M059J (cell line): ENCODE results near the gene NRK. TPM values are rescaled to one million over a fixed set of nuclear protein-coding genes. Genes with fewer than 3 reads are reported as not detected.
"Not testable (repeated sequence)": the region's sequence is repeated elsewhere in the genome, so short reads cannot be mapped to it uniquely, and the experiment has no call there.

Experiments
- DNase-seq: peaks from one replicate; pipeline ENCODE4 v3.0.0-alpha.2; 2012; ENCODE audit warnings: low read depth
- total RNA-seq: library from RNA; depleted of rRNA; stranded (reverse); fragments of >200 nt; shearing (Covaris generic); gene quantifications from 2 replicates; pipeline ENCODE4 v1.2.3, GENCODE V29; 2014; rRNA removed

NRK gene
- total RNA-seq, 1 experiment from 2014 or later = not detected

DNA sequence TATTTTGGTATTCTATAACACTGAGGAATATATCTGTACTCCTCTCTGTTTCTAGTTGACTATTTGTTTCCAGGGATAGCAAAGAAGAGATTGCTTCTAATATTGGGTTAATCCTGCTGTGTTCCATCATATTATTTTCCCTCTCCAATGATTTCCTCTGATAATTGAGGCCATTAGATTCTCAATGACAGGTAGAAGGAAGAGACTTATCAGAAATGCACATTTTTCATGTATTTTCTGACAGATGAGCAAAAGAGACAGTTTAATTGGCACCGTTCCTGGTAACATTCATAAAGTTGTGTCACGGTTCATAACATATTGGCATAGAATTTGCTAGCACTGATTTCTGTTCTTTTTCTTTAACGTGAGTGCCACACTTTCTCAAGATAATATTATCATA lies 58.2 kb downstream of the NRK start:
- no peak for DNase-seq

DNA sequence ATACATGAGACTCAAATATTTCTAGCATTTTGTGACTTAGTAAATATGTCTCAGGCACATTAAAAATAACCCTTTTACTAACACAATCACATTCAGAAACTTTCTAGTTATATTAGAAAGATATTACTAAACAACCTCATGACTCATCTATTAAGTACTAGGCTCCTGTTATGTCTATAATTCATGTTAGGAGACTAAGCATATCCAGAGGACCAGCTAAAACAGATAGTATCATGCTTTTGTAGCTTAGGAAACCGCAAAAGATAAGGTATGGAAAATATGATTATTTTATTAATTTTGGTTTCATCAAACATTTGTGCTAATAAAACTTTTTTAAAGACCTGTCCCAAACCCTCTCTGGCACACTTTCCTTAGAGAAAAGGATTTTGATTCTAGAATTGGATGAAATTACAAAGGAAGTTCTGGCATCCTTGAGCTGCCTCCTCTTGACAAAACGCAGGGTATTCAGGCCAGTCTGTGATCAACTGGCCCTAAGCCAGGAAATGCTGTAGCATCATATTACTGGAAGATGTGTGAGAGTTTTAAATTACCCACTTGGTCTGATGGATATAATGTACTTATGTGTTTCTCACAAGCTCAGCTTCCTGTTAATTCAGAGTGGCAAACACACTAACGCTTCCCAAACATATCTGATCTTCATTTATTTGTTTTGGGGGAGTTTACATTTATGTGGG lies 60.4 kb downstream of the NRK start:
- DNase-seq = no peak

DNA sequence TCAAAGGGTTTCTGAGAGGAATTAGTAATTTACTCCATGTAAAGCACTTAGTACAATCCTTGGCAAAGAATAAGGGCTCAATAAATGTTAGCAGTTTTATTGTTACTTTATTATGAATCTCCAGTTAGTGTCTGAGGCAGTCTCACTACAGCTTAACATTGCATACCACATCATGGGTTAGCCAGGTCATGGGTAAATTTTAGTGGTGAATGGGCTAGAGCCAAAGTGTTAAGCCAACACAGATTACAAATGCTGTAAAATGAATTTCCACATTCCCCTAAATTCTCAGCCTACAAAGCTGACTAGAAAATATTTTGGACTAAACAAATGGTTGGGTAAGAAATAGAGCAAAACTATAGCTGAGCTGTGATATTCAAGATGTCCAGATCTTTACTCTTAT lies 72.4 kb downstream of the NRK start:
- DNase-seq = no peak

DNA sequence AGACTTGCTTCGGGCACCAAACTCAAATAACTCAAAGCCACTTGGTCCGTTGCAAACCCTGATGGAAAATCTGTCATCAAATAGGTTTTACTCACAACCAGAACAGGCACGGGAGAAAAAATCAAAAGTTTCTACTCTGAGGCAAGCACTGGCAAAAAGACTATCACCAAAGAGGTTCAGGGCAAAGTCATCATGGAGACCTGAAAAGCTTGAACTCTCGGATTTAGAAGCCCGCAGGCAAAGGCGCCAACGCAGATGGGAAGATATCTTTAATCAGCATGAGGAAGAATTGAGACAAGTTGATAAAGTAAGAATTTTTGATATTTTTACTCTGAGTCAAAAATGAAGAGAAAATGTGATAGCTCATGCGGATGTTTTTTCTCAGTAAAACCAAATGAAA lies 87.2 kb downstream of the NRK start:
- no peak for DNase-seq

DNA sequence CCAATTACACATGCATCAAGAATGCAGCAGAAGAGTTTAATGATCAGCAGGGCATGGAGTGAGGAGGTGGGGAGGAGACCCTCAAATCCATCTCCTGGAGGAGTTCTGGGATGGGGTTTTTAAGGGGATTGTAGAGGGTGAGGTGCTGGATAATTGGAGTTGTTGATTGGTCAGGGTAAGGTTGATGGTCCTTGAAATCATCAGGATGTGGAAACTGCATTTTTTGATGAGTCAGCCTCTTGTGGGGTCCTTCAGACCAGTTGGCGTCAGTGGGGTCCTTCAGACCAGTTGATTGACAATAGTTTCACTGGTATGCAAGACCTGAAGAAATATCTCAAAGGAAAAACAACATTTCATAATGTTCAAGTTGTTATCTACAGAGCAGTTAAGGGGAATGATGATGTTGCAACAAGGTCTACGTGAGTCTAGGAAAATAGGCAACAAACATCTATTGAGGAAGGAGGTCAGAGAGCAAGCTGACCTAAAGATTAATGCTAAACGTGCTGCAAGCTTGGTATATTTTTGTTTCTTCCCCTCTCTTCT lies 88.3 kb downstream of the NRK start:
- DNase-seq = no peak

DNA sequence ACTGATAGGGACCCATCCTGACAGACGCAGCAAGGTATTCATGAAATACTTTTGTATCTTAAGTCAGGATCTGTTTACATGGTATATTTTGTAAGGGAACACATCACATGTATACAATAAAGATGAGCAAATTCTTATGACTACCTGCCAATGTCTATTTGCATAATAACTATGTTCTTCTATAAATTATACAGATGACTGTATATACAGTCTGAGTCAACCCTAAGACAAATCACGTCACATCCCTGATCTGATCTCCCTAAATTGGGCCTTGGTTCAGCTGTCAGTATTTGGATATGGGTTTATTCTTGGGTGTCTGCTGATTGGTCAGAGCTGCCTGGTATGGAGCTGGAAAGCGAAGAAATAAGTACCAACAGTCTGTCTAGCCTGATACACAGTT lies 122.9 kb downstream of the NRK start:
- no peak for DNase-seq

DNA sequence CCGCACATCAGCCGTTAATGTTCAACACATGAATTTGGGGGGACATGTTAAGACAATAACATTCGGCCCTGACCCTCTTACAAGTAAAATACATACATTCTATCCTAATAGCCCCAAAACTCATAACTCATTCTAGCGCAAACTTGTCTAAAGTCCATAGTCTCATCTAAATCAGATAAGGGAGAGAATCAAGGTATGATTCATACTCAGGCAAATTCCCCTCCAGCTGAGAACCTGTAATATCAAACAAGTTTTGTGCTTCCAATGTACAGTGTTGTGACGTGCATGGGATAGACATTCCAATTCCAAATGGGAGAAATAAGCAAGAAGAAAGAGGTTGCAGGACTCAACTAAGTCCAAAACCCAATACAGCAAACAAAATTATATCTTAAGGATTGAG lies 147.1 kb downstream of the NRK start:
- DNase-seq = no peak

DNA sequence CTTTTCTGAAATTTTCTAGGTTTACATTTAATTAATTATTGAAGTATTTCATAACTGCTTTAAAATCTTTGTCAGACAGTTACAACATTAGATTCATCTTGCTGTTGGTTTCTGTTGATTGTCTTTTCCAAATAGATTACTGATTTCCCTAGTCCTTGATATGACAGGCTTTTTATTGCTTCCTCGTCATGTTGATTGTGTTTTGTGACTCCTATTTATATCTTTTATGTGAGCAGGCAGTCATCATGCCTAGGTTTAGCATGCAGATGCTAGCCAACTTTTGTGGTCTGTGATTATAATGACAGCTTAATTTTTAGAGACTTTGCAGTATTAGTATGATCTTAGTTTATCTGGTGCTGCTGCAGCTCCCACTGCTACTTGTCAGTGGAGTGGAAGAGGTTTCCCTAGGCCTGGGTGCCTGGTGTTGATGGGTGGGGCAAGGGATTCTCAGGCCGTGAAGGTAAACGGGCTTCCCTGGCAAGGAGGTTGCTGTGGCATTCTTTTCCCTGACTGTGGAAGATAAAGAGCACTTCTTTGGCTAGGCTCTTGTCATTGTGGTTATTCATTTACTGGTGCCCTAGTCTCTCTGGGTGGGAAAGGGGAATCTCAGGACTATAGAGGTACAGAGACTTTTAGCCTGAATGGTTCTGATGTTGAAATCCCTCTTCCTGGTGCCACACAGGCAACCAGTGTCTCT lies 150.5 kb downstream of the NRK start:
- no peak for DNase-seq

DNA sequence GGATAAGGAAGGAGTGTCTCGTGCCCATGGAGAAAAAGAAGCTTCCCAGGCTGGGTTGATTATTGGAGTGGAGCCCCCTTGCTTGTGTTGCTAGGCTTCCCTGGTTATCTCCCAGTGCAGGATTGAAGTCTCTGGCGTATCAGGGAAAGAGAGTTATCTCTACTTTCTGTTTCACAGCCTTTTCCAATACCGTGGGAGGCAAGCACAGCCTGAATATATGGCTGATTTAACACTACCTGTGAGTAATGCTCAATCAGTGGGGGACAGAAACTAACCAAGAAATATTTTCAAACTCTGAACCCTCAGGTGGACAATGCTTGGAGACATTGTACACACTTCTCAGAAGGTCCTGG lies 151.0 kb downstream of the NRK start:
- DNase-seq = no peak

DNA sequence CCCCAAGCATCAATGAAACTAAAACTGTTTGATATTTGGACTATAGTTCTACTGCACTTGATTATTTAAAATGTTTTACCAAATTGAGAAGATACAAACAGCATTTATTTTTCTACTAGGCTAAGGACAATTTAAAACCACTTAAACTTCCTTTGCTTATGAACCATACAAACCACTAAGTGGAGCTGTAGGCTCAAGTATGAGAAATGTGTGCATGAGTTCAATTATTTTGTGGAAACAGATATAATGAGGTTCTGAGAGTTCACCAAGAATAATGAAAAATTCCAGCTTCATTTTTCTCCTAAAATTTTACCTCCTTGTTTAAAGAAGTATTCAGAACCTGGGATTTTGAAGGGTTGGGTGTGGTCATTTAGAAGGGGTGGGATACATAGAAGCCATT lies 153.0 kb downstream of the NRK start:
- no peak for DNase-seq

DNA sequence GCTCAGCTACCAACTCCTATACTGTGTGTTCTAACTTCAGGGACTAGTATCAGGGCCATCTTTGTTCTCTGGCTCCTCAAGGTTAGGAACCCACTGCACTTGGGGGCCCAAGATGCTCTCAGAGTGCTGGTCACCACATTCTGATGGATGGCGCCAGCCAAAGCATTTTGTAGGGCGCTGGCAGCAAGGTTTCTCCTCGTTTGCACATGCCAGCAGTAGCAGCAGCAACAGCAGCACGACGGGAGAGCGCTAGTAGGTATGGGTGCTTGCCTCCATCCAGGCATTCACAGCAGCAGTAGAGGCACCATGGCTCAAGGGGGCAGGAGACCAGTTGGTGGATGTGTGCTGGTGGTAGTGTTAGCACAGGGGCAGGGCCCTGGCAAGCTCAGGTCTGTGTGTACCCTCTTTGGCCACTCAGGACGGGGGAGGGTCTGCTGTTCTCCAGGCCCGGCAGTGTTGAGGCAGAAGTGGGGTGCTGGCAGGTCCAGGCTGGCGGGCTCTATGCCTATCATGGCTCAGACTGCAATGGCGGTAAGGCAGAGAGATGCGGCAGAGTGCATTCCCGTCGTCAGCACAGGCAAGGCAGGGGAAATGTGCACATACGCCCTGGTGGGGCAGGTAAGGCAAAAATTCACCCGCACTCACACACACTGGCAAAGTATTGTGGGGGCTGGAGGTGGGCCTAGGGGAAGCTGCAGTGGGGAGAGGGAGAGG lies 159.6 kb downstream of the NRK start:
- DNase-seq = no peak

DNA sequence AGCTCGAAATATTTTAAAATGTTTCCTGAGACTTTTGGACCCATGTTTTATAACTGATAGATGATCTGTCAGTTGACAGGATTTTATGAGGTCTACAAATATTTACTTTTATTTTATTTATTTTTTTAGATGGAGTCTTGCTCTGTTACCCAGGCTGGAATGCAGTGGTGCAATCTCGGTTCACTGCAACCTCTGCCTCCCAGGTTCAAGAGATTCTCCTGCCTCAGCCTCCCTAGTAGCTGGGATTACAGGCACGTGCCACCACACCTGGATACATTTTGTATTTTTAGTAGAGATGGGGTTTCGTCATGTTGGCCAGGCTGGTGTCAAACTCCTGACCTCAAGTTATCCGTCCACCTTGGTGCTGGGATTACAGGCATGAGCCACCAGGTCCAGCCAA lies 166.1 kb downstream of the NRK start:
- DNase-seq = not testable (repeated sequence)

DNA sequence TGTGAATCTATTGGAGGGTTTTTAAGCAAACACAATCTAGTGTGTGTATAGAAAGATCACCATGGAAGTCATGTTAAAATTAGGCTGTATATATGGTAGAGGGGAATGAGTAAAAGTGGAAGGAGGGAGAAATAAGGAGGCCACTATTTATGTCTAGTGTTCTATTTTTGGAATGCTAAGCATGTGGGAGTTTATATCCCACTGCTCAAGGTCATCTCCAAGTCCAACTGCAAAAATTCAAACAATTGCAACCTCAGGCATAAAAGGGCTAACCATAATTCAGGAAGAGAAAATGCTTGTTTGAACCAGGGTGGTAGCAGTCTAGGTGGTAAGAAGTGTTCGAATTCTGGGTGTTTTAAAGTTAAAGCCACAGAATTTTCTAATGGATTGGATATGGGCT lies 177.0 kb downstream of the NRK start:
- DNase-seq = no peak

DNA sequence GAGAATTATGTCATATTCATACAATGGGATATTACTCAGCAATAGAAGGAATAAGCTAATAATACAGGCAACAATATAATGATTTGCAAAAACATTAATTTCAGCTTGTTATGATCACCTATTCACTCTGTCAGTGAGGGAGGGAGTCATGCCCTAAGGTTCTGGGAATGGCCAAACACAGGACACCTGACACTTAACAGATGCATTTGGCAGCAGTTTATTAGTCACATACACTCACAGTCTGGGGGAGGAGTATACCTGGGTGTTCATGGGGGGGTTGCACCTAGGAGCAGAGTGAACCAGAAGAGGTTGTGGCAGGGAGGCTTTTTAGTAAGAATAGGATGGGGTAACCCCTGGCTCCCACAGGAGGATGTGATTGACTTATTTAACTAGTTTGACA lies 177.9 kb downstream of the NRK start:
- no peak for DNase-seq

DNA sequence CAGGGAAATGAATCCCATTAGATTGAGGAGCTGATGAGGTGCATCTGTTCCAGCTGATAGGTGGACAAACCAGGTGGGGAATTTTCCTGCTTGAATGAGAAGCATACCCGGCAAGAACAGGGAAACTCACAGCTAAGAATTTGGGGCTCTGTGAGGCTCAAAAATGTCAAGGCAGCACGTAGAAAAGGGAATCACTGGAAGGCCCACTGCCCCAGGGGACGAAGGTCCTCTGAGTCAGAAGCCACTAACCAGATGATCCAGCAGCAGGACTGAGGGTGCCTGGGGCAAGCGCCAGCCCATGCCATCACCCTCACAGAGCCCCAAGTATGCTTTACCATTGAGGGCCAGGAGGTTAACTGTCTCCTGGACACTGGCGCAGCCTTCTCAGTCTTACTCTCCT lies 178.3 kb downstream of the NRK start:
- not testable (repeated sequence) for DNase-seq

DNA sequence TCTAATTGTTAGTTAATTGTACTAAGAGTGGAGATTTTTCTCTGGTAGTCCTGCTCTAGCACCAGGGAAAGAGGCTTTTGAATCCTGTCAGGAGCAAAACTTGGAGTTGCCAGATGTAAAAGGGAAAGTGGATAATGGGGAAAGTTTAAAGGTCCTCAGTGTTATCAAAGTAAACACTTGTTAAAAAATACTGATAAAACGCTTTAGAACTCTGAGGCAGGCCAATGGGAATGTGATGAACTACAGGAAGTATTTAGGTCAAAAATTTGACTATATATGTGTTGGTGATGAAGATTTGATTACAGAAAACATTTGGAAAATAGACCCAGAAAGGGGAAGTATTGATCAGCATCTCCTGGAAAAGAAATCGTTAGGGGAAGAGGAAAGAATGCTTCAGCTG lies 183.3 kb downstream of the NRK start:
- DNase-seq = no peak

DNA sequence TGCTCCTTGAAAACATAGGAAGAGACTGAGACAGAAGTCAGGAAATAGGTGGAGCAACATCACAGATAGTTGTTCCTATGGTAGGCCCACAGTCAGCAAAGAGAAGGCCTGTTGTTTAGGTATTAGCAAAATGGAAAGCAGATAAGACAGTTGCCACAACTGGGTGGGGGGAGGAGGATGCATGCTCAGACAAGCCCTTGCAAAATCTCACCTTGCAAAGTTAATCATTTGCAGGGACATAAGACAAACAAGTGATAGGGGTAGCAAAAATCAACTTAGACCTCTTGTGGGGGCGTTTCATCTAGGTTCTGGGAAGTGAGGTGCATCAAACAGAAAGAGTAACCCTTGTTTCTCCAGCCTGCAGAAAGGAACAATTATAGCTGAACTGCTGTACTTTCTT lies 185.5 kb downstream of the NRK start:
- DNase-seq = no peak

Other genes starting within 250 kb of the NRK start
- not detected in 2 replicates for gene SERPINA7, start 216.2 kb downstream of the NRK start, total RNA-seq